ENCODE data around the gene TBC1D22B. TPM values are rescaled to one million over a fixed set of nuclear protein-coding genes. Genes with fewer than 3 reads are reported as not detected.
"Not testable (repeated sequence)": the region's sequence is repeated elsewhere in the genome, so short reads cannot be mapped to it uniquely, and the experiment has no call there.

TBC1D22B gene
- total RNA-seq, 1 experiment from 2014 or later = 12.9 TPM

DNA sequence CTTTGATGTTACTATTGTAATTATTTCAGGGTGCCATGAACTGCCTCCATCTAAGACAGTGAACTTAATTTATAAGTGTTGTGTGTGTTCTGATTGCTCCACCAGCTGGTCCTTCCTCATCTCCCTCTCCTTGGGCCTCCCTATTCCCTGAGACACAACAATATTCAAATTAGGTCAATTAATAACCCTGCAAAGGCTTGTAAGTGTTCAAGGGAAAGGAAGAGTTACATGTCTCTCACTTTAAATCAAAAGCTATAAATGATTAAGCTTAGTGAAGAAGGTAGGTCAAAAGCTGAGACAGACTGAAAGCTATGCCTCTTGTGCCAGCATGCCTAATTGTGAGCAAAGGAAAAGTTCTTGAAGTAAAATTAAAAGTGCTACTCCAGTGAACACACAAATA lies 35.9 kb downstream of the TBC1D22B start:
- no peak for DNase-seq
- Histone ChIP-seq H3K23me2 (ENCODE audit: insufficient read length, low read depth, low read length, poor library complexity, severe bottlenecking) (no peaks in the 10 kb centered on the region), H4K20me1 (ENCODE audit: control insufficient read depth, insufficient read depth, insufficient read length) (no peaks in the 10 kb centered on the region), H2BK5ac (ENCODE audit: insufficient read length, low read length) (no peak overlapping the region), H3K79me1 (ENCODE audit: insufficient read depth, low read depth, low read length, poor library complexity, severe bottlenecking) (no peaks in the 10 kb centered on the region), H2BK15ac (ENCODE audit: low read depth, low read length) (no peak overlapping the region), H3K14ac (ENCODE audit: insufficient read depth, low read length) (no peak overlapping the region), H2BK12ac (ENCODE audit: insufficient read length, low read depth, low read length) (no peak overlapping the region), H3K18ac (ENCODE audit: insufficient read length, low read depth, low read length) (no peak overlapping the region), H3K27me3 (ENCODE audit: insufficient read depth, low read length) (no peaks in the 10 kb centered on the region), H2BK120ac (ENCODE audit: low read depth, low read length, poor library complexity, severe bottlenecking) (no peak overlapping the region), H3K23ac (ENCODE audit: insufficient read length, low read depth, low read length) (no peak overlapping the region), H4K5ac (ENCODE audit: insufficient read length, low read depth, low read length) (no peak overlapping the region), H3K9ac (ENCODE audit: extremely low read depth, insufficient read length, low read length) (no peak overlapping the region), H3K27ac (ENCODE audit: insufficient read length, low read depth, low read length) (no peak overlapping the region), H2BK20ac (ENCODE audit: low read depth, low read length, poor library complexity, severe bottlenecking) (no peak overlapping the region), H3K79me2 (ENCODE audit: insufficient read depth, low read length) (no peaks in the 10 kb centered on the region), H3K9me3 (ENCODE audit: control insufficient read depth, low read depth, low read length) (no peaks in the 10 kb centered on the region), H3K4me1 (ENCODE audit: insufficient read depth, low read length) (no peaks in the 10 kb centered on the region), H4K8ac (replicated peaks; ENCODE audit: insufficient read length, low read depth, low read length) (no peak overlapping the region), H3K4me2 (ENCODE audit: insufficient read depth, insufficient read length, low read length) (no peak overlapping the region), H3K4ac (ENCODE audit: low read depth, low read length) (no peak overlapping the region), H4K91ac (ENCODE audit: insufficient read length, low read depth, low read length) (no peak overlapping the region), H2AFZ (ENCODE audit: low read length) (no peak overlapping the region), H2AK5ac (ENCODE audit: insufficient read length, low read length) (no peak overlapping the region), H3K56ac (ENCODE audit: insufficient read length, low read depth, low read length) (no peak overlapping the region), H3T11ph (ENCODE audit: low read length) (no peak overlapping the region)
- Mint-ChIP-seq H3K4me3 (no peak overlapping the region), H3K9me3 (no peaks in the 10 kb centered on the region), H3K4me1 (no peaks in the 10 kb centered on the region), H3K27ac (no peak overlapping the region), H3K36me3 (ENCODE audit: insufficient read depth in 1 of 3, low read depth in 3 of 3) (peaks cover 34 to 64% (median 44%) of the 10 kb centered on the region in 3 experiments), H3K27me3 (ENCODE audit: low read depth) (no peaks in the 10 kb centered on the region)
- TF ChIP-seq CTCF (conservative IDR thresholded peaks at IDR 0.05) = no peak

GRCh38 chr6:37297637-37298036 lies 40.1 kb downstream of the TBC1D22B start:
- not testable (repeated sequence) for H3K14ac ChIP-seq (ENCODE audit: insufficient read depth, low read length); H4K5ac ChIP-seq (ENCODE audit: insufficient read length, low read depth, low read length); H3K27me3 ChIP-seq (ENCODE audit: insufficient read depth, low read length); H4K20me1 ChIP-seq (ENCODE audit: control insufficient read depth, insufficient read depth, insufficient read length); H2AK5ac ChIP-seq (ENCODE audit: insufficient read length, low read length); H3K9me3 ChIP-seq (ENCODE audit: control insufficient read depth, low read depth, low read length); H4K91ac ChIP-seq (ENCODE audit: insufficient read length, low read depth, low read length); H3K9me3 Mint-ChIP-seq; DNase-seq; H3K27ac ChIP-seq (ENCODE audit: insufficient read length, low read depth, low read length); H3K4me3 Mint-ChIP-seq; H3K23me2 ChIP-seq (ENCODE audit: insufficient read length, low read depth, low read length, poor library complexity, severe bottlenecking); H3K27me3 Mint-ChIP-seq (ENCODE audit: low read depth); H3K4me1 Mint-ChIP-seq; H2BK120ac ChIP-seq (ENCODE audit: low read depth, low read length, poor library complexity, severe bottlenecking); H2AFZ ChIP-seq (ENCODE audit: low read length); H2BK5ac ChIP-seq (ENCODE audit: insufficient read length, low read length); H3K4me1 ChIP-seq (ENCODE audit: insufficient read depth, low read length); H3K18ac ChIP-seq (ENCODE audit: insufficient read length, low read depth, low read length); H4K8ac ChIP-seq (replicated peaks; ENCODE audit: insufficient read length, low read depth, low read length); H3K56ac ChIP-seq (ENCODE audit: insufficient read length, low read depth, low read length); H2BK15ac ChIP-seq (ENCODE audit: low read depth, low read length); H3K4me2 ChIP-seq (ENCODE audit: insufficient read depth, insufficient read length, low read length); H3T11ph ChIP-seq (ENCODE audit: low read length); H3K23ac ChIP-seq (ENCODE audit: insufficient read length, low read depth, low read length); H2BK12ac ChIP-seq (ENCODE audit: insufficient read length, low read depth, low read length); H2BK20ac ChIP-seq (ENCODE audit: low read depth, low read length, poor library complexity, severe bottlenecking); H3K79me1 ChIP-seq (ENCODE audit: insufficient read depth, low read depth, low read length, poor library complexity, severe bottlenecking); H3K27ac Mint-ChIP-seq; H3K9ac ChIP-seq (ENCODE audit: extremely low read depth, insufficient read length, low read length); H3K79me2 ChIP-seq (ENCODE audit: insufficient read depth, low read length); H3K4ac ChIP-seq (ENCODE audit: low read depth, low read length)
- H3K36me3 Mint-ChIP-seq (ENCODE audit: insufficient read depth in 1 of 3, low read depth in 3 of 3) = peaks cover 24 to 44% (median 25%) of the 10 kb centered on the region in 3 experiments
